C4-2B (cell line): Measurements from ENCODE around the gene NT5C3A.

Experiments used
- ZFX ChIP-seq: fragments of 450-650 bp; IDR thresholded peaks from 2 replicates; pipeline ENCODE4 v1.6.1; 2017
- TF ChIP-seq, protein P1 (sequence below): fragments of 450-650 bp; conservative IDR thresholded peaks from 2 replicates; pipeline ENCODE4 v1.5.1; 2017; ENCODE audit warnings: mild to moderate bottlenecking

DNA sequence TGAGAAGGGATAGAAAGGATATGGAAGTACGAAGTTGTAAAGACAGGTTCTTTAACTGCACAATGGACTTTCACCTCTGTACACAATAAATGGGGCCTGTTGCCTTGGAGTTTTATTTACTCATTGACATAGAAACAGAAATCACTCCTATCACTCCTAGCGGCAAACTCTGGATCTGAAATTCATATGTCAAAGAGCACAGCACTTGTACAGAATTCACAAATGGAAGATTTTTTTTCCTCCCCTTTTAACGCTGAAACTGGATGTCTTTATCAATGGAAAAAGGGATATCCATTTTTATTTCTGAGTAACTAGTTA lies 18.2 kb downstream of the NT5C3A start:
- TF ChIP-seq, protein P1, sequence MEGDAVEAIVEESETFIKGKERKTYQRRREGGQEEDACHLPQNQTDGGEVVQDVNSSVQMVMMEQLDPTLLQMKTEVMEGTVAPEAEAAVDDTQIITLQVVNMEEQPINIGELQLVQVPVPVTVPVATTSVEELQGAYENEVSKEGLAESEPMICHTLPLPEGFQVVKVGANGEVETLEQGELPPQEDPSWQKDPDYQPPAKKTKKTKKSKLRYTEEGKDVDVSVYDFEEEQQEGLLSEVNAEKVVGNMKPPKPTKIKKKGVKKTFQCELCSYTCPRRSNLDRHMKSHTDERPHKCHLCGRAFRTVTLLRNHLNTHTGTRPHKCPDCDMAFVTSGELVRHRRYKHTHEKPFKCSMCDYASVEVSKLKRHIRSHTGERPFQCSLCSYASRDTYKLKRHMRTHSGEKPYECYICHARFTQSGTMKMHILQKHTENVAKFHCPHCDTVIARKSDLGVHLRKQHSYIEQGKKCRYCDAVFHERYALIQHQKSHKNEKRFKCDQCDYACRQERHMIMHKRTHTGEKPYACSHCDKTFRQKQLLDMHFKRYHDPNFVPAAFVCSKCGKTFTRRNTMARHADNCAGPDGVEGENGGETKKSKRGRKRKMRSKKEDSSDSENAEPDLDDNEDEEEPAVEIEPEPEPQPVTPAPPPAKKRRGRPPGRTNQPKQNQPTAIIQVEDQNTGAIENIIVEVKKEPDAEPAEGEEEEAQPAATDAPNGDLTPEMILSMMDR: peak; percentile 61
- TF ChIP-seq ZFX: no peak
